ENCODE measurements around the gene TMEM123. TPM values are rescaled to one million over a fixed set of nuclear protein-coding genes. Genes with fewer than 3 reads are reported as not detected.

TMEM123 gene
- total and polyA plus RNA-seq, 2 donors from 2014 or later = 57.0 to 143 TPM

- no peak overlapping the region for H3K9ac ChIP-seq (ENCODE audit: low read length in 3 of 3)
- TF ChIP-seq CTCF (IDR thresholded peaks at IDR 0.05; ENCODE audit: borderline replicate concordance, extremely low read depth, insufficient read depth) = no peak
- H3K4me3 ChIP-seq (ENCODE audit: low read length in 3 of 3) = no peak overlapping the region
- FAIRE-seq (no peak), DNase-seq (no peak)
- peaks cover 2 to 46% (median 26%) of the 10 kb centered on the region in 3 donors for H3K36me3 ChIP-seq (ENCODE audit: control insufficient read depth in 2 of 3, insufficient read depth in 3 of 3, low read length in 3 of 3)
- no peaks in the 10 kb centered on the region for H3K9me3 ChIP-seq (ENCODE audit: control insufficient read depth in 2 of 3, insufficient read depth in 1 of 3, low read length in 3 of 3)
- H3K27ac ChIP-seq (ENCODE audit: low read depth in 2 of 2, low read length in 2 of 2) = no peak overlapping the region
- intact Hi-C loops (cut with DNase I) = no loop called here
- H3K27me3 ChIP-seq (ENCODE audit: control insufficient read depth, insufficient read depth, low read length) = no peaks in the 10 kb centered on the region
- H3K4me1 ChIP-seq (ENCODE audit: control insufficient read depth in 2 of 3, insufficient read depth in 2 of 3, low read depth in 1 of 3, low read length in 3 of 3) = peaks cover 0 to 3% (median 3%) of the 10 kb centered on the region in 3 donors
Measured at GRCh38 chr11:102382384-102382783, 70.2 kb downstream of the TMEM123 start.

GRCh38 chr11:102378818-102379217, 73.7 kb downstream of the TMEM123 start:
- Histone ChIP-seq H3K36me3 (ENCODE audit: control insufficient read depth in 2 of 3, insufficient read depth in 3 of 3, low read length in 3 of 3) (peaks cover 4 to 58% (median 23%) of the 10 kb centered on the region in 3 donors), H3K4me1 (ENCODE audit: control insufficient read depth in 2 of 3, insufficient read depth in 2 of 3, low read depth in 1 of 3, low read length in 3 of 3) (no peaks in the 10 kb centered on the region), H3K27me3 (ENCODE audit: control insufficient read depth, insufficient read depth, low read length) (no peaks in the 10 kb centered on the region), H3K4me3 (ENCODE audit: low read length in 3 of 3) (no peak overlapping the region), H3K9ac (ENCODE audit: low read length in 3 of 3) (no peak overlapping the region), H3K27ac (ENCODE audit: low read depth in 2 of 2, low read length in 2 of 2) (no peak overlapping the region), H3K9me3 (ENCODE audit: control insufficient read depth in 2 of 3, insufficient read depth in 1 of 3, low read length in 3 of 3) (no peaks in the 10 kb centered on the region)
- no peak for TF ChIP-seq CTCF (IDR thresholded peaks at IDR 0.05; ENCODE audit: borderline replicate concordance, extremely low read depth, insufficient read depth)
- DNase-seq (no peak), FAIRE-seq (no peak)
- intact Hi-C loops (cut with DNase I) = no loop called here

DNA sequence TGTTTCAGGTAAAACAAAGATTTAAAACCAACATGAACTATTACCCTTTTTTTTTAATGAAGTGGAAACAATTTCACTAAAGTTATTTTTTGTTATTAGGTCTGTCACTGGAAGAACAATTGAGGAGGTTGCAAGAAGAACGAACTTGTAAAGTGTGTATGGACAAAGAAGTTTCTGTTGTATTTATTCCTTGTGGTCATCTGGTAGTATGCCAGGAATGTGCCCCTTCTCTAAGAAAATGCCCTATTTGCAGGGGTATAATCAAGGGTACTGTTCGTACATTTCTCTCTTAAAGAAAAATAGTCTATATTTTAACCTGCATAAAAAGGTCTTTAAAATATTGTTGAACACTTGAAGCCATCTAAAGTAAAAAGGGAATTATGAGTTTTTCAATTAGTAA, 74.7 kb downstream of the TMEM123 start:
- no peak for FAIRE-seq
- Histone ChIP-seq H3K4me3 (ENCODE audit: low read length in 3 of 3) (no peak overlapping the region), H3K9ac (ENCODE audit: low read length in 3 of 3) (no peak overlapping the region), H3K36me3 (ENCODE audit: control insufficient read depth in 2 of 3, insufficient read depth in 3 of 3, low read length in 3 of 3) (peaks cover 4 to 55% (median 23%) of the 10 kb centered on the region in 3 donors), H3K27ac (ENCODE audit: low read depth in 2 of 2, low read length in 2 of 2) (no peak overlapping the region), H3K27me3 (ENCODE audit: control insufficient read depth, insufficient read depth, low read length) (no peaks in the 10 kb centered on the region), H3K4me1 (ENCODE audit: control insufficient read depth in 2 of 3, insufficient read depth in 2 of 3, low read depth in 1 of 3, low read length in 3 of 3) (no peaks in the 10 kb centered on the region), H3K9me3 (ENCODE audit: control insufficient read depth in 2 of 3, insufficient read depth in 1 of 3, low read length in 3 of 3) (no peaks in the 10 kb centered on the region)
- no peak for DNase-seq
- intact Hi-C loops (cut with DNase I) = no loop called here
- no peak for TF ChIP-seq CTCF (IDR thresholded peaks at IDR 0.05; ENCODE audit: borderline replicate concordance, extremely low read depth, insufficient read depth)
